GM12878 (cell line): Measurements from ENCODE around the gene DNAJB14. TPM values are rescaled to one million over a fixed set of nuclear protein-coding genes. Genes with fewer than 3 reads are reported as not detected.

Experiments used
- ATAC-seq: fragments of 200-7000 bp; cut with Tn5 transposase; 3 replicates; pipeline ENCODE4 v1.9.1; 2020; ENCODE audit warnings: mild to moderate bottlenecking, moderate library complexity
- BruUV-seq: library from RNA; stranded (reverse); fragments of 400-500 nt; replicated peaks from 2 replicates; lab custom pipeline; 2021; lab: Mats Ljungman, UMichigan
- CTCF ChIA-PET: fragments of 300-600 bp; sonication (Branson Sonifier 250); formaldehyde crosslinking; extraction: SDS; loops from one replicate; lab custom pipeline; 2021; ENCODE audit warnings: inconsistent platforms; lab: Yijun Ruan, JAX
- POLR2A ChIA-PET: fragments of 350-600 bp; formaldehyde crosslinking; extraction: SDS; loops from one replicate; lab custom pipeline; 2021; ENCODE audit warnings: inconsistent platforms; lab: Charles Lee
- RAD21 ChIA-PET: fragments of 300-600 bp; sonication (Branson Sonifier 250); formaldehyde crosslinking; loops from one replicate; lab custom pipeline; 2023; ENCODE audit warnings: antibody characterized with exemption; ENCODE audit not compliant: unreplicated experiment; lab: Charles Lee
- SMC1A ChIA-PET: fragments of 300-600 bp; sonication (Branson Sonifier 250); formaldehyde crosslinking; loops from one replicate; lab custom pipeline; 2023; ENCODE audit not compliant: unreplicated experiment, uncharacterized antibody; lab: Charles Lee
- DNase-seq: peaks from one replicate; pipeline ENCODE4 v3.0.0-alpha.2; 2011; ENCODE audit warnings: low read depth, low spot score
- FAIRE-seq: peaks from 3 replicates; lab custom pipeline; 2011; peaks lifted over from hg19 to GRCh38; lab: Jason Lieb, UNC
- H2AFZ ChIP-seq: 2 replicates; pipeline ENCODE4 v1.6.0; 2011; ENCODE audit warnings: low read depth, low read length, control low read depth; ENCODE audit not compliant: control insufficient read depth
- H3K27ac ChIP-seq: 2 replicates; pipeline ENCODE4 v1.5.1; 2011; ENCODE audit warnings: control low read depth; ENCODE audit not compliant: control insufficient read depth, insufficient read depth
- H3K27me3 ChIP-seq, 2 experiments: replicated peaks in 1 of 2; 2 replicates each; pipeline versions ENCODE4 v1.6.0 to v1.6.1; 2011; ENCODE audit warnings: low read length in 1 of 2; ENCODE audit not compliant: control insufficient read depth in 2 of 2, insufficient read depth in 2 of 2
- H3K36me3 ChIP-seq, 2 experiments: 2 replicates each; pipeline ENCODE4 v1.5.1; 2011; ENCODE audit warnings: low read length in 1 of 2; ENCODE audit not compliant: control insufficient read depth in 2 of 2, insufficient read depth in 2 of 2
- H3K4me1 ChIP-seq: 2 replicates; pipeline ENCODE4 v1.6.1; 2011; ENCODE audit warnings: mild to moderate bottlenecking, low read length, moderate library complexity, mixed read lengths; ENCODE audit not compliant: control insufficient read depth, insufficient read depth
- H3K4me2 ChIP-seq: 2 replicates; pipeline ENCODE4 v1.6.0; 2011; ENCODE audit warnings: control low read depth; ENCODE audit not compliant: control insufficient read depth, insufficient read depth
- H3K4me3 ChIP-seq: fragments of 200-600 bp; sonication (generic); 2 replicates; pipeline ENCODE4 v1.5.1; 2016
- H3K79me2 ChIP-seq: 2 replicates; pipeline ENCODE4 v1.6.0; 2011; ENCODE audit warnings: low read length; ENCODE audit not compliant: control insufficient read depth, insufficient read depth
- H3K9ac ChIP-seq: 2 replicates; pipeline ENCODE4 v1.8.0; 2011; ENCODE audit warnings: low read length, control low read depth, mixed read lengths; ENCODE audit not compliant: control insufficient read depth, insufficient read depth
- H3K9me3 ChIP-seq: replicated peaks from 3 replicates; pipeline ENCODE4 v1.5.1; 2011; ENCODE audit warnings: mild to moderate bottlenecking, low read length; ENCODE audit not compliant: control insufficient read depth, insufficient read depth
- H4K20me1 ChIP-seq: 2 replicates; pipeline ENCODE4 v1.6.0; 2011; ENCODE audit not compliant: control insufficient read depth, insufficient read depth
- CBX3 ChIP-seq: fragments of 200-600 bp; sonication (generic); IDR thresholded peaks from 2 replicates; pipeline ENCODE4 v1.6.1; 2016; ENCODE audit warnings: low read depth, borderline replicate concordance
- E4F1 ChIP-seq: fragments of 450-650 bp; IDR thresholded peaks from 2 replicates; pipeline ENCODE4 v1.6.1; 2018; ENCODE audit warnings: borderline replicate concordance, mild to moderate bottlenecking; ENCODE audit not compliant: partially characterized antibody
- MTA3 ChIP-seq: IDR thresholded peaks from 2 replicates; pipeline ENCODE4 v1.6.1; 2012; ENCODE audit warnings: low read length, inconsistent platforms, borderline replicate concordance
- MXI1 ChIP-seq: fragments of 150-350 bp; IDR thresholded peaks from 2 replicates; pipeline ENCODE4 v1.6.1; 2011; ENCODE audit warnings: low read depth, mild to moderate bottlenecking, inconsistent platforms, low read length, improper control_type of control experiment
- PAX5 ChIP-seq: IDR thresholded peaks from 2 replicates; pipeline ENCODE4 v1.6.1; 2011; ENCODE audit warnings: low read depth, low read length, borderline replicate concordance
- PML ChIP-seq: IDR thresholded peaks from 2 replicates; pipeline ENCODE4 v1.6.1; 2012; ENCODE audit warnings: low read length, inconsistent platforms
- RAD51 ChIP-seq: fragments of 450-650 bp; IDR thresholded peaks from 2 replicates; pipeline ENCODE4 v1.6.1; 2016; ENCODE audit warnings: moderate library complexity, mild to moderate bottlenecking, inconsistent platforms
- RELA ChIP-seq: fragments of 450-650 bp; IDR thresholded peaks from 2 replicates; pipeline ENCODE4 v1.8.0; 2014; ENCODE audit warnings: borderline replicate concordance; ENCODE audit not compliant: partially characterized antibody
- SMAD1 ChIP-seq: fragments of 450-650 bp; IDR thresholded peaks from 2 replicates; pipeline ENCODE4 v1.6.1; 2018; ENCODE audit warnings: mild to moderate bottlenecking, low read depth; ENCODE audit not compliant: partially characterized antibody
- SRF ChIP-seq, 2 experiments: IDR thresholded peaks; 2 replicates each; pipeline ENCODE4 v1.6.1; 2011; ENCODE audit warnings: low read depth in 2 of 2, low read length in 2 of 2, mild to moderate bottlenecking in 1 of 2, moderate library complexity in 1 of 2
- ZBTB11 ChIP-seq: fragments of 450-650 bp; formaldehyde crosslinking; IDR thresholded peaks from 2 replicates; pipeline ENCODE4 v1.5.0; 2022; ENCODE audit warnings: mild to moderate bottlenecking, missing genetic modification characterization
- WGBS: methylation state at CpG from one replicate; pipeline ENCODE4 v1.1.6; 2016; ENCODE audit warnings: low lambda C conversion rate; ENCODE audit not compliant: insufficient replicate concordance, insufficient coverage; ENCODE audit errors: missing lambda C conversion rate; 5-methylcytosine and 5-hydroxymethylcytosine counted together
- in situ Hi-C: fragments of 300-500 bp; cut with MboI; formaldehyde crosslinking; loops from 9 replicates; pipeline ENCODE4 v1.14.3; 2018; ENCODE audit warnings: mixed read lengths
- intact Hi-C: fragments of 100-400 bp; cut with micrococcal nuclease; formaldehyde crosslinking; loops from one replicate; pipeline ENCODE4 v1.14.2; 2022; ENCODE audit not compliant: unreplicated experiment
- polyA plus RNA-seq, 11 experiments: library from polyadenylated mRNA; depleted of rRNA in 4 of 11; unstranded in 6 of 11; stranded (reverse) in 5 of 11; fragments of >200 nt; fragmentation: Nextera tagmentation in 4 of 11; fragmentation: Illumina TruSeq in 1 of 11; extraction: Ambion mirVana in 4 of 11; extraction: Trizol in 1 of 11; gene quantifications; 1 replicate in 1 of 11; 2 replicates in 10 of 11; pipeline versions ENCODE4 v1.2.1 to v1.2.3, GENCODE V29; 2011 to 2016; ENCODE audit warnings: inconsistent platforms in 2 of 11, missing spikeins in 2 of 11, low read depth in 1 of 11
- total RNA-seq, 4 experiments: library from RNA; depleted of rRNA in 3 of 4; stranded (reverse); fragments of >200 nt in 3 of 4; fragmentation: Illumina TruSeq in 1 of 4; extraction: Trizol in 1 of 4; gene quantifications; 2 replicates each; pipeline versions ENCODE4 v1.2.1 to v1.2.3, GENCODE V29; 2013 to 2021

The DNAJB14 gene
- total and polyA plus RNA-seq, 10 of the 15 experiments (the other 5 are each of a cell fraction or from before 2014, with no cell fraction given) = 9.5 to 49.2 (median 27.8) TPM

- TF ChIP-seq E4F1 (no peak), RELA (no peak), MTA3 (no peak), ZBTB11 (CRISPR knock-in tag) (no peak)
- TF ChIP-seq, all 136 proteins: peak for 0
These were observed 20.3 kb upstream of the DNAJB14 start (continued) for GRCh38 chr4:99966692-99967091.

GRCh38 chr4:99965674-99966350, 19.4 kb upstream of the DNAJB14 start:
- ATAC-seq = no peak
- no peaks in the 10 kb centered on the region for H4K20me1 ChIP-seq
- no peak for DNase-seq
- no peaks in the 10 kb centered on the region for H3K4me1 ChIP-seq
- H3K27me3 ChIP-seq = no peaks in the 10 kb centered on the region
- H3K4me3 ChIP-seq = no peak overlapping the region
- no peak overlapping the region for H3K4me2 ChIP-seq
- H2AFZ ChIP-seq = no peak overlapping the region
- no peak overlapping the region for H3K27ac ChIP-seq
- no peak for FAIRE-seq
- ChIA-PET CTCF (no interaction called here), RAD21 (no interaction called here), SMC1A (interaction anchor here (0.7 kb wide), 1 partner anchor 242 kb away, joined by 3 read pairs; no protein-coding TSS in a partner anchor), POLR2A (no interaction called here)
- no peak overlapping the region for H3K9ac ChIP-seq
- no peaks in the 10 kb centered on the region for H3K9me3 ChIP-seq
- no TSS peak for BruUV-seq
- no peaks in the 10 kb centered on the region for H3K36me3 ChIP-seq
- in situ Hi-C loops (no loop called here), intact Hi-C loops (no loop called here)
- WGBS = 28% methylated on average over 5 of the region's 5 CpGs
- H3K79me2 ChIP-seq = no peaks in the 10 kb centered on the region
- TF ChIP-seq SRF (IDR thresholded peaks at IDR 0.05; ENCODE audit: low read depth in 2 of 2, low read length in 2 of 2) (no peak), CBX3 (no peak), RAD51 (no peak), MXI1 (no peak), PAX5 (no peak), PML (no peak), SMAD1 (no peak)
